Astrocyte (in vitro differentiated cells and primary cell): Measurements from ENCODE around the gene ITGB1BP1.

ENCODE experiments used
- CTCF ChIP-seq: IDR thresholded peaks from 2 replicates; pipeline ENCODE4 v1.5.1; 2011; ENCODE audit warnings: low read depth, mild to moderate bottlenecking, inconsistent platforms, low read length, moderate library complexity; ENCODE audit not compliant: insufficient read depth
- EZH2 ChIP-seq: IDR thresholded peaks from 2 replicates; pipeline ENCODE4 v1.6.1; 2012; ENCODE audit warnings: mild to moderate bottlenecking, low read length, inconsistent platforms; ENCODE audit not compliant: insufficient read depth

- no peak for TF ChIP-seq CTCF
- no peak for TF ChIP-seq EZH2
Observed at GRCh38 chr2:9467687-9468086, 44.4 kb upstream of the ITGB1BP1 start.
